Hepatocyte (in vitro differentiated cells): Measurements from ENCODE around the gene SGCA. TPM values are rescaled to one million over a fixed set of nuclear protein-coding genes. Genes with fewer than 3 reads are reported as not detected.

Experiments used
- DNase-seq: peaks from one replicate; pipeline ENCODE4 v3.0.0-alpha.2; 2016; ENCODE audit warnings: low spot score
- H2AFZ ChIP-seq: fragments of 200-600 bp; sonication (generic); 2 replicates; pipeline ENCODE4 v1.6.0; 2016; ENCODE audit warnings: antibody characterized with exemption, mild to moderate bottlenecking
- H3K27ac ChIP-seq: fragments of 200-600 bp; sonication (generic); 2 replicates; pipeline ENCODE4 v1.5.1; 2016; ENCODE audit warnings: mild to moderate bottlenecking
- H3K27me3 ChIP-seq: fragments of 200-600 bp; sonication (generic); 2 replicates; pipeline ENCODE4 v1.6.1; 2016
- H3K36me3 ChIP-seq: fragments of 200-600 bp; sonication (generic); replicated peaks from 2 replicates; pipeline ENCODE4 v1.5.1; 2016; ENCODE audit warnings: low read depth; ENCODE audit not compliant: insufficient read depth
- H3K4me1 ChIP-seq: fragments of 200-600 bp; sonication (generic); 2 replicates; pipeline ENCODE4 v1.5.1; 2016; ENCODE audit warnings: mild to moderate bottlenecking, moderate library complexity; ENCODE audit not compliant: insufficient read depth
- H3K4me2 ChIP-seq: fragments of 200-600 bp; sonication (generic); 2 replicates; pipeline ENCODE4 v1.6.0; 2016
- H3K4me3 ChIP-seq: fragments of 200-600 bp; sonication (generic); 2 replicates; pipeline ENCODE4 v1.5.1; 2016; ENCODE audit warnings: mild to moderate bottlenecking
- H3K79me2 ChIP-seq: fragments of 200-600 bp; sonication (generic); 2 replicates; pipeline ENCODE4 v1.6.0; 2017; ENCODE audit warnings: mild to moderate bottlenecking
- H3K9me2 ChIP-seq: fragments of 200-600 bp; sonication (generic); replicated peaks from 2 replicates; pipeline ENCODE4 v1.6.0; 2017; ENCODE audit warnings: mild to moderate bottlenecking; ENCODE audit not compliant: insufficient read depth
- H3K9me3 ChIP-seq: fragments of 200-600 bp; sonication (generic); 2 replicates; pipeline ENCODE4 v1.5.1; 2016; ENCODE audit warnings: low read depth, mild to moderate bottlenecking
- H4K20me1 ChIP-seq: fragments of 200-600 bp; sonication (generic); 2 replicates; pipeline ENCODE4 v1.6.0; 2016; ENCODE audit warnings: mild to moderate bottlenecking; ENCODE audit not compliant: insufficient read depth, poor library complexity, severe bottlenecking
- EZH2 ChIP-seq: fragments of 200-600 bp; sonication (generic); IDR thresholded peaks from 2 replicates; pipeline ENCODE4 v1.6.1; 2016; ENCODE audit warnings: antibody characterized with exemption, mild to moderate bottlenecking, borderline replicate concordance
- EZH2phosphoT487 ChIP-seq: fragments of 200-600 bp; sonication (generic); IDR thresholded peaks from one replicate; pipeline ENCODE4 v1.6.1; 2018; ENCODE audit warnings: antibody characterized with exemption, mild to moderate bottlenecking, low read depth, moderate library complexity; ENCODE audit not compliant: unreplicated experiment, severe bottlenecking
- WGBS: methylation state at CpG from one replicate; pipeline ENCODE4 v1.1.6; 2016; ENCODE audit warnings: low lambda C conversion rate; ENCODE audit errors: missing lambda C conversion rate; 5-methylcytosine and 5-hydroxymethylcytosine counted together
- polyA plus RNA-seq: library from polyadenylated mRNA; unstranded; fragments of >200 nt; fragmentation: Nextera tagmentation; extraction: Ambion mirVana; gene quantifications from 2 replicates; pipeline ENCODE4 v1.2.1, GENCODE V29; 2016
- total RNA-seq: library from RNA; depleted of rRNA; stranded (reverse); fragments of >200 nt; gene quantifications from 2 replicates; pipeline ENCODE4 v1.2.3, GENCODE V29; 2014
- TF ChIP-seq, protein P1 (sequence below): fragments of 200-600 bp; sonication (generic); IDR thresholded peaks from 2 replicates; pipeline ENCODE4 v1.5.1; 2016; ENCODE audit warnings: antibody characterized with exemption, mild to moderate bottlenecking; ENCODE audit not compliant: poor library complexity

Gene SGCA
- total RNA-seq (0.37 TPM in 1 of 2 replicates, not detected in the other), polyA plus RNA-seq (0.83 and 2.2 TPM in 2 replicates)

DNA sequence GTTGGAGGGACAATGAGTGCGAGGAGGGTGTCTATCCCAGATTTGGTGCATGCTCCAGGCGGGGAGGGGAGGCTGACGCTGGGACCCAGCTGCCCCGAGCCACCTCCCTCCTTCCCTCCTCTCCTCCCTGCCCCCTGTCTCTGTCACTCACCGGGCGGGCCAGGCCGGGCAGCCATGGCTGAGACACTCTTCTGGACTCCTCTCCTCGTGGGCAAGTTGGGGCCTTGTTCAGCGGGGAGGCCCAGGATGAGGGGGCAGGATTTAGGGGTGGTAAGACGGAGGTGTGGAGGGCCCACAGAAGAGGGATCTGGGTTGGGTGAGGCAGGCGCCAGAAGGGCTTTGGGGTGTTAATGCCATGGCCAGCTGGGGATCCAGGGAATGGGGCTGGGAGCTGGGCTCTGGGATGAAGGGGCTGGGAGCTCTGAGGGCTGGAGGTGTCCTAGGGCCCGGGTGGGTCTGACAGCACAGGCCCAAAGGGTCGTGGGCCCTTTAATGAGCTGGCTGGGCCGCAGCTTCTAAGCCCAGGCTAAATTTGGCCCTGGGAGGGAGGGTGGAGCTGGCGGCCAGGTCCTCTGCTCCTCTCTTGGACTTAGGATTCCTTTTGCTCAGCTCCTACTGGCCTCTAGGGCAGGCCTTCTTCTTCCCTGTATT lies at the start of gene SGCA:
Gene SGCA (plus strand): TSS at position 139 of the 651 bp plus-strand sequence. CDS start 36 bp downstream, at position 175.
- Histone ChIP-seq H3K4me2 (no peak within 1 kb of the TSS), H3K27ac (no peak within 1 kb of the TSS), H3K27me3 (no peaks in the 10 kb centered on the region), H3K9me3 (no peaks in the 10 kb centered on the region), H3K9me2 (no peaks in the 10 kb centered on the region), H3K79me2 (no peaks in the 10 kb centered on the region), H3K4me3 (no peak within 1 kb of the TSS), H3K4me1 (no peaks in the 10 kb centered on the region), H4K20me1 (no peaks in the 10 kb centered on the region), H3K36me3 (no peaks in the 10 kb centered on the region), H2AFZ (no peak within 1 kb of the TSS)
- TF ChIP-seq, protein P1, sequence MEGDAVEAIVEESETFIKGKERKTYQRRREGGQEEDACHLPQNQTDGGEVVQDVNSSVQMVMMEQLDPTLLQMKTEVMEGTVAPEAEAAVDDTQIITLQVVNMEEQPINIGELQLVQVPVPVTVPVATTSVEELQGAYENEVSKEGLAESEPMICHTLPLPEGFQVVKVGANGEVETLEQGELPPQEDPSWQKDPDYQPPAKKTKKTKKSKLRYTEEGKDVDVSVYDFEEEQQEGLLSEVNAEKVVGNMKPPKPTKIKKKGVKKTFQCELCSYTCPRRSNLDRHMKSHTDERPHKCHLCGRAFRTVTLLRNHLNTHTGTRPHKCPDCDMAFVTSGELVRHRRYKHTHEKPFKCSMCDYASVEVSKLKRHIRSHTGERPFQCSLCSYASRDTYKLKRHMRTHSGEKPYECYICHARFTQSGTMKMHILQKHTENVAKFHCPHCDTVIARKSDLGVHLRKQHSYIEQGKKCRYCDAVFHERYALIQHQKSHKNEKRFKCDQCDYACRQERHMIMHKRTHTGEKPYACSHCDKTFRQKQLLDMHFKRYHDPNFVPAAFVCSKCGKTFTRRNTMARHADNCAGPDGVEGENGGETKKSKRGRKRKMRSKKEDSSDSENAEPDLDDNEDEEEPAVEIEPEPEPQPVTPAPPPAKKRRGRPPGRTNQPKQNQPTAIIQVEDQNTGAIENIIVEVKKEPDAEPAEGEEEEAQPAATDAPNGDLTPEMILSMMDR = no peak
- TF ChIP-seq EZH2 (no peak), EZH2phosphoT487 (no peak)
- 75% methylated on average over 14 of the region's 15 CpGs for WGBS
- DNase-seq = no peak

DNA sequence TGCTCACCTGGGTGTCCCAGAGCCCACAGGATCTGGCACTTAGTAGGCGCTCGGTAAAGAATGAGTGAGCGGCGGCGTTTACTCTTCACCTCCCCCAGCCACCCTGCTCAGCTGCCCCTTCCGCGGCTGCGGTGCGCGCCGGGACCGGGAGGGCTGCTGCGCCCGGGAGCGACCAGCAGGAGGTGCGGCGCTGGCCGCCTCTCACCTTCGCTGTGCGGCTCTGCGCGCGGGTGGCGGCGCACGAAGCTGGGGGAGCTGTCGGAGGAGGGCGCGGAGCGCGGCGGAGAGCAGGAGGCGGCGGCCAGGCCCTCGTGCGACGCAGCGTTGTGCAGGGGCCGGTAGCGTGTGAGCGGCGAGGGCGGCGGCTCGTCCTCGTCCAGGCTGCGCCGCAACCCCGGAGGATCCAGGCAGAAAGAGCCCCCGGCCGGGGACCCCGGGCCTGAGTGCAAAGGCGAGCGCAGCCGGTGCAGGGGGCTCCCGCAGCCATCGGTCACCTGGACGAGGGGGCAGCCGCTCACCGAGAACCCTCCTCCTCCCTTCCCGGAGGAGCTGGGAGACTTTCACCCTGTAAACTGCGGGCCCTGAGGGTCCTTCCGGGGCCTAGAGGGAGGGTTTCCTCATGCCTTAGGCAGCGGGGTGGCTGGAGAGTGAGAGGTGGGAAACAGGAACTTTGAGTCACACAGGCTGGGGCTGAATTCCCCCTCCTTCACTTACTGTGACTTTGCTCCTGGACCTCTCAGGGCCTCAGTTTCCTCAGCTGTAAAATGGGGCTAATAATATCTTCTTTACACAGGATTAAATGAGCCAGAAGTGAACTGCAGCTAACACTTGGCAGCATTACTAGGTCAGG lies 48.4 kb upstream of the SGCA start:
- Histone ChIP-seq H3K27me3 (no peaks in the 10 kb centered on the region), H3K36me3 (no peaks in the 10 kb centered on the region), H3K9me3 (no peaks in the 10 kb centered on the region), H2AFZ (peak overlapping the region; percentile 6), H3K4me3 (no peak overlapping the region), H4K20me1 (no peaks in the 10 kb centered on the region), H3K27ac (no peak overlapping the region), H3K79me2 (no peaks in the 10 kb centered on the region), H3K9me2 (no peaks in the 10 kb centered on the region), H3K4me1 (peaks cover 3% of the 10 kb centered on the region), H3K4me2 (peak overlapping the region; percentile 73)
- no peak for TF ChIP-seq EZH2
- TF ChIP-seq EZH2phosphoT487 = no peak
- TF ChIP-seq, protein P1 = peak; percentile 61
- peak; percentile 92 for DNase-seq
- WGBS = 6% methylated on average over 62 of the region's 64 CpGs

DNA sequence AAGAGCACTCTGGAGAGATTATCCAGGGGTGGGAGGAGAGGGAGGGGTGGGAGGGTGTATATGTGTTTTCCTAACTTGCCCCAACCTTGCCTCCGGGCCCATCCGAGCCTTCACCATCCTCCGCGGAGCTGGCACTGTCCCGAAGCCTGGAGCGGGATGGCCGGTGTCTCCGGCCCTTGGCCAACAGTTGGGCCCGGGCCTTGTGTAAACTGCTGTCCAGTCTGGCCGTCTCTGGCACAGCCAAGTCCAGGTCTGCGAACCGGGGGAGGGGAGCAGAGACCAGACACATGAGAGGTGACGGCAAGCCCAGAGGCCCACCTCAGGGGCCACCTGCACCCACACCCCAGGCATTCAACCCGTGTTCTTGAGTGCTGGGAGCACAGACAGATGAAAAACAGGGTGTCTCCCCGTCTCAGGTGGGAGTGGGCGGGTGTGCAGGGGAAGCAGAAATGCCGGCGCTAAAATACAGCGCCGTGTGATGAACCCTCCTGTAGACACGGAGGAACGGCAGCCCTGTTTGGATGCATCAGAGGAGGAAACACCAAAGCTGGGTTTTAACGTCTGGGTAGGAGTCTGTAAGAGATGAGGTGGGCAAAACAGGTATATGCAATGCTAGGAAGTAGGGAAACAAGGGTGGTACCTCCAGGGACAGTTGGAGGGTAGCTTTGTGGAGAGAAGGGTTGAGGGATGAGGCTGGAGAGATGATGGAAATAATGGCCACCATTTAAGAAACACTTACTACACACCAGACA lies 47.6 kb upstream of the SGCA start:
- Histone ChIP-seq H3K4me2 (no peak overlapping the region), H3K27ac (no peak overlapping the region)
- WGBS = 88% methylated on average over 14 of the region's 23 CpGs

More for the DNA sequence above, 47.6 kb upstream of the SGCA start:
- Histone ChIP-seq H3K9me2 (no peaks in the 10 kb centered on the region), H3K4me1 (peaks cover 3% of the 10 kb centered on the region), H3K27me3 (no peaks in the 10 kb centered on the region), H3K36me3 (no peaks in the 10 kb centered on the region), H3K4me3 (no peak overlapping the region), H4K20me1 (no peaks in the 10 kb centered on the region), H2AFZ (no peak overlapping the region), H3K9me3 (no peaks in the 10 kb centered on the region), H3K79me2 (no peaks in the 10 kb centered on the region)
- no peak for TF ChIP-seq EZH2phosphoT487
- TF ChIP-seq, protein P1 = no peak
- no peak for TF ChIP-seq EZH2
- no peak for DNase-seq
